ENCODE results near the gene DDX39A.
"Not testable (repeated sequence)": the region's sequence is repeated elsewhere in the genome, so short reads cannot be mapped to it uniquely, and the experiment has no call there.

The DDX39A gene

DNA sequence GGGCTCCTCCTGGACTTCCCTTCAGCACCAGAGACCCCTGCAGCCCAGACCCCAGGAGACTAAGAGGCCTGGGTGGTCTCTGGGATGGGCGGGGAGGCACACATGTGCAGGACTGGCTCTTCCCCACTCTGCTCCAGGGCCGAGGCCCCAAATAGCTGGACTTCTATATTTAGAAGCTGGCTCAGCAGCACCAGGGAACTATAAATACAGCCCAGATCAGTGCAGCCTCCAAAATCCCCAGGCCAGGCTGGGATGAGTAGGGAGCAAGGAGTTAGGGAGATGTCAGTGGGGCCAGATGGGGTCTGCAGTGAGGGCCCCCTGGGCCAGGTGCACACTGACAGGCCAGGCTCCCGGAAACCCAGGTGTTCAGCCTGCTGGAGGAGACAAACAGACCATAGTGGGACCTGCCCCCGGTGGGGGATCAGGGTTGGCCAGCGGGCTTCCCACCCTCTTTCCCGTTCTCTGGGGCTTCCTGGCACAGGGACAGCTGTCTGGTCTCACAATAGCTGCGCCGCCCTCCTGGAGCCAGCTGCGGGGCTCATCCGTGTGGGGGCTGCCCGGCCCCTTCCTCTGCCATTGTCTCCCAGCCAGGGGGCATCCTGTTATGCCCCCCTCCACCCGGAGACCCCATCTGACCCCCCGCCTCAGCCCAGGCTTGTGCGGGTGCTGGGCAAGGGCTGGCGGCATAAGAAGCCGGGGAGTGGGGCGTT, 43.4 kb downstream of the DDX39A start:
- DNase-seq (ENCODE audit: insufficient read length, low spot score): no peak
- no peak for FAIRE-seq
- no peak for TF ChIP-seq POLR2A (IDR thresholded peaks at IDR 0.05; ENCODE audit: low read depth, low read length)

DNA sequence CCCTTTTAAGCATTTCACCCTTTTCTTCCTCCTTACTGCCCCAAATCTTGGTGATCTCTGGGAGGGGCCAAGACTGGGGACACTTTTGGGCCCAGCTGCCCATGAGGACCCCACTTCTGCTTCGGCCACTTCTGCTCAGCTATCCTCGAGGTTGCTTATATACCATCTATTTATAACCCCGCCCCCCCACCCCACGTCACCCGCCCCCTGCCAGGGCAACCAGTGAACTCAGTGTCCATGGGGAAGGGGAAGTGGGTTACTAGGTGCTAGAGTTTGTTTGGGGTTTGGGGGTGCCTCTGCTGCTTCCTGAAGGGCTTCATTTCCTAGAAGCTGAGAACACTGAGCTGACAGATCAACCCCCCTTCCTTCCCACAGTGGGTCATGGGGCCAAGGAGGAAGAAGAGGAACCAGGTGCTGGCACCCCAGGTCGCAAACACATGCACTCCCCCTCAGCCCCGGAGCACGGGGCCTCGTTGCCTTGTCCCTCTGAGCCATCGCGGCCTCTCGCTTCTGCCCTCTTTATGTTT, 44.0 kb downstream of the DDX39A start:
- TF ChIP-seq POLR2A (IDR thresholded peaks at IDR 0.05; ENCODE audit: low read depth, low read length): no peak
- FAIRE-seq: no peak
- no peak for DNase-seq (ENCODE audit: insufficient read length, low spot score)

DNA sequence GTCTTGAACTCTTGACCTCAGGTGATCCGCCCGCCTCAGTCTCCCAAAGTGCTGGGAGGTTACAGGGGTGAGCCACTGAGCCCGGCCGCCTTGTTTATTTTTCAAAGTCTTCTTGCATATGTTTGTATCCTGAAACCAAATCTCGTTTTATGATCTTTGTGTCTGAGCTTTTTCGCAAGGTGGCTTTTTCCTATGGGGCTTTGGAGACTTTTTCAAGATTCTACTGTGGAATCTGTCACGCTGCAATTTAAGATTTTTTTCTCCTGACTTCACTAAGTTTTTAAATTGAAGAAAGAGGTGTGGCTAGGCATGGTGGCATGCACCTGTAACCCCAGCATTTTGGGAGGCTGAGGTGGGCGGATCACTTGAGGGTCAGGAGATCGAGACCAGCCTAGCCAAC, 44.8 kb downstream of the DDX39A start:
- not testable (repeated sequence) for DNase-seq (ENCODE audit: insufficient read length, low spot score); FAIRE-seq

DNA sequence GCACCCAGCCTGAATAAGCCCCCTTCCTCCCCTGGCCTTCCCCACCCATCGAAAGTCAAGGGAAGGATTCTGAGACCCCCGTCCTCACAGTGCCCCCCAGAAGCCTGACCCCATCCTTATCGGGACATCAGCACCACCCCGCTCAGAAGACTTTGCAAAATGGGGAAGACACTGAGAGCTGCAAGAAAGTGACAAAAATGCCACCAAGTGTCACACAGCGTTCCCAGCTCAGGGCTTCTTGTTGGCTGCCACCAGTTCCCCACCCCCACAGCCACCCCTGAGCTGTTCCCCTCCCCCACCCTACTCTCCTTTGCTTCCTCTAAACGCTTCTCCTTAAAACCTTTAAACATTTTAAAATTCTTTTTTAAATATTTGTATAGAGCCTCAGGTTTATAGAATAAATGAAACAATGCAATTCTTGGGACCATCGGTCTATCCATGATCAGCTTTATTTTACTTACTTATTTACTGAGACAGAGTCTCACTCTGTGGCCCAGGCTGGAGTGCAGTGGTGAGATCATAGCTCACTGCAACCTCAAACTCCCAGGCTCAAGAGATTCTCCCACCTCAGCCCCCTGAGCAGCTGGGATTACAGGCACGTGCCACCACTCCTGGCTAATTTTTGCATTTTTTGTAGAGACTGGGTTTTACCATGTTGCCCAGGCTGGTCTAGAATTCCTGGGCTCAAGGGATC, 46.6 kb downstream of the DDX39A start:
- FAIRE-seq; DNase-seq (ENCODE audit: insufficient read length, low spot score): not testable (repeated sequence)

DNA sequence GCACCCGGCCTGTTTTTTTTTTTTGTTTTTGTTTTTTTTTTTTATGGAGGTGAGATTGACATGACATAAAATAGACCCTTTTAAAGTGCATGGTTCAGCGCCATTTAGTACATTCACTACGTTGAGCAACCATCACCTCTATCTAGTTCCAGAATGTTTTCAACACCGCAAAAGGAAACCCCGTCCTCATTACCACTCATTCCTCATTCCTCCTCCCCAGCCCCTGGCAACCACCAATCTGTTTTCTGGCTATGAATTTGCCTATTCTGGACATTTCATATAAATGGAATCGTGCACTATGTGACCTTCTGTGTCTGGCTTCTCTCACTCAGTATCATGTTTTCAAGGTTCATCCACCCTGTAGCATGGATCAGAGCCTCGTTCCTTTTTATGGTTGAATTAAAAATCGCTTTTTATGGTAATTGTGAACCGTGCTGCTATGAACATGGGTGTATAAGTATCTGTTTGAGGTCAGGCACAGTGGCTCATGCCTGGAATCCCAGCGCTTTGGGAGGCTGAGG, 47.8 kb downstream of the DDX39A start:
- FAIRE-seq: no peak
- no peak for TF ChIP-seq POLR2A (IDR thresholded peaks at IDR 0.05; ENCODE audit: low read depth, low read length)
- DNase-seq (ENCODE audit: insufficient read length, low spot score): no peak

DNA sequence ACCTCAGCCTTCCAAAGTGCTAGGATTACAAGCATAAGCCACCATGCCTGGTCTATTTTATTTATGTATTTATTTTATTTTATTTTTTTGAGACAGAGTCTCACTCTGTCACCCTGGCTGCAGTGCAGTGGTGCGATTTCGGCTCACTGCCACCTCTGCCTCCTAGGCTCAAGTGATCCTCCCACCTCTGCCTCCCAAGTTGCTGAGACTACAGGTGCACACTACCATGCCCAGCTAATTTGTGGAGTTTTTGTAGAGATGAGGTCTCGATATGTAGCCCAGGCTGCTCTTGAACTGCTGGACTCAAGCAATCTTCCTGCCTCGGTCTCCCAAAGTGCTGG, 48.2 kb downstream of the DDX39A start:
- no peak for DNase-seq (ENCODE audit: insufficient read length, low spot score)
- FAIRE-seq: no peak
- TF ChIP-seq POLR2A (IDR thresholded peaks at IDR 0.05; ENCODE audit: low read depth, low read length): no peak

DNA sequence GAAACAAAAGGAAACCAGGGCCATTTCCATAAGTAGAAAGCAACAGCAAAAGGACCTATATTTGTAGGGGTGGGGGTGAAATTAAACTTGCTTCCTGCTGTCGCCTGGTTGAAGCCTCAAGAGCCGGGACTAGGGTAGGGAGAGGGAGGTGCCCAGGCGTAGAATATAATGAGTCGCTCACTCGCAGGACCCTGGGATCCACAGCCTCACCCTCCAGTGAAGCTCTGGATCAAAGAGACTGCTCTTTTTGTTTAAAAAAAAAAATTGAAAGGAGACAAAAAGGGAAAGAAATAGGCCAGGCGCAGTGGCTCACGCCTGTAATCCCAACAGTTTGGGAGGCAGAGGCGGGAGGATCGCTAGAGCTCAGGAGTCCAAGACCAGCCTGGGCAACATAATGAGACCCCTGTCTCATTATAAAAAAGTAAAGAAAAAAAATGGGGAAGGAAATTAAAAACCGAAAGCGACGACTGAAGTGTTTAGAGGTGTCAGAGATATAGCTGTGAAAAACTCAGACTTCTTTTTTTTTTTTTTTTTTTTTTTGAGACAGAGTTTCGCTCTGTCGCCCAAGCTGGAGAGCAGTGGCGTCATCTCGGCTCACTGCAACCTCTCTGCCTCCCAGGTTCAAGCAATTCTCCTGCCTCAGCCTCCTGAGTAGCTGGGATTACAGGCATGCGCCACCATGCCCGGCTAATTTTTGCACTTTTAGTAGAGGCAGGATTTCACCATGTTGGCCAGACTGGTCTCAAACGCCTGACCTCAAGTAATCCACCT, 48.8 kb downstream of the DDX39A start:
- DNase-seq (ENCODE audit: insufficient read length, low spot score): no peak
- FAIRE-seq: no peak

DNA sequence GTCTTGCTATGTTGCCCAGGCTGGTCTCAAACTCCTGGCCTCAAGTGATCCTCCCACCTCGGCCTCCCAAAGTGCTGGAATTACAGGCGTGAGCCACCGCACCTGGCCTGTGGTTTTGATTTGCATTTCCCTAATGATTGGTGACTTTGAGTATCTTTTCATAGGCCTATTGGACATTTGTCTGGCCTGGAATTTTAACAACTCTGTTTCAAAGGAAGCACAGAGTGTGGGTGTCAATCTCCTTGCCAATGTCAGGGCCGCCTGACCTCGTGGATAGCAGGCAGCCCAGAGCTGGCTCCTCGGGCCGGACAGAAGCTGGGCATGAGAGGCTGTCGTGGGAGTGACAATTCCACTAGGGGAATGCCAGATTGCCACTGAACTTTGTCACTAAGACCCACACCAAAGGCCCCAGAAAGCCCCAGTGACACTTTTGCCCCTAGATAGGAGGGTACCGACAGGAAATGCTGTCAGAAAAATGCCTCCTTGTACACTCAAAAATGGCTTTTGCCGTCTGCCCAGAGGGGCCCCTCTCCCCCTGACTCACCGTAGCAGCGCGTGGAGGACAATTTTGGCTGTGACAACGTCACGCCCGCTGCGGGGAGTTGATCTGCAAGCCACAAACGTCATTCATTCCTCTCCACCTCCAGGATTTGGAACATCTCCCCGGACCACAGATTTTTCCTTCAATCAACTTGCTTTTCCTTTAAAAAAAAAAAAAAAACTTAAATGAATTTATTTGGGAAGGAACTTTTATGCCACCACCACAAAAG, 49.6 kb downstream of the DDX39A start:
- FAIRE-seq (no peak), DNase-seq (ENCODE audit: insufficient read length, low spot score) (no peak)
- TF ChIP-seq POLR2A (IDR thresholded peaks at IDR 0.05; ENCODE audit: low read depth, low read length): no peak

More for the DNA sequence above, 48.8 kb downstream of the DDX39A start:
- no peak for TF ChIP-seq POLR2A (IDR thresholded peaks at IDR 0.05; ENCODE audit: low read depth, low read length)

DNA sequence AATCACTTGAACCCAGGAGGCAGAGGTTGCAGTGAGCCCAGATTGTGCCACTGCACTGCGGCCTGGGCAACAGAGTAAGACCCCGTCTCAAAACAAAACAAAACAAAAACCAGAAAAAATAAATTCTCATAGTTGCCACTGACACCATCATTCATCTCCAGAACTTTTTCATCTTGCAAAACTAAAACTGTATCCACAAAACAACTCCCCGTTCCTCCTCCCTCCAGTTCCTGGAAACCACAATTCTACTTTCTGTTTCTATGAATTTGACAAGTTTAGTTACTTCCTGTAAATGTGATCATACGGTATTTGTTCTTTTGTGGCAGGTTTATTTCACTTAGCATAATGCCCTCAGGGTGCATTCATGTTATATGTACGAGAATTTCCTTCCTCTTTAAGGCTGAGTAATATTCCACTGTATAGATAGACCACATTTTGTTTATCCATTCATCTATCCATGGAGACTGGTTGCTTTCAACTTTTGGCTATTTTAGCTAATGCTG, 51.1 kb downstream of the DDX39A start:
- DNase-seq (ENCODE audit: insufficient read length, low spot score) (no peak), FAIRE-seq (no peak)
- TF ChIP-seq POLR2A (IDR thresholded peaks at IDR 0.05; ENCODE audit: low read depth, low read length): no peak

DNA sequence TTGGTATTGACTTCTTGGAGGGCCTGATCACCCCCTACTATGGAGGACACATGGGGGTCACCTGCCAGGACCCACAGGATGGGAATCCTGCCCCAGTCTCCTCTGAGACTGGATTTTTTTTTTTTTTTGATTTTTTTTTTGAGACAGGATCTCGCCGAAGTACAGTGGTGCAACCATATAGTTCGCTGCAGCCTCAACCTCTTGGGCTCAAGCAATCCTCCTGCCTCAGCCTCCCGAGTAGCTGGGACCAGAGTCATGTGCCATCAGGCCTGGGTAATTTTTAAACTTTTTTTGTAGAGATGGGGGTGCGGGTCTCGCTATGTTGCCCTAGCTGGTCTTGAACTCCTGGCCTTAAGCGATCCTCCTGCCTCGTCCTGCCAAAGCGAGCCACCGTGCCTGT, 52.1 kb downstream of the DDX39A start:
- FAIRE-seq (no peak), DNase-seq (ENCODE audit: insufficient read length, low spot score) (no peak)
- TF ChIP-seq POLR2A (IDR thresholded peaks at IDR 0.05; ENCODE audit: low read depth, low read length): no peak

DNA sequence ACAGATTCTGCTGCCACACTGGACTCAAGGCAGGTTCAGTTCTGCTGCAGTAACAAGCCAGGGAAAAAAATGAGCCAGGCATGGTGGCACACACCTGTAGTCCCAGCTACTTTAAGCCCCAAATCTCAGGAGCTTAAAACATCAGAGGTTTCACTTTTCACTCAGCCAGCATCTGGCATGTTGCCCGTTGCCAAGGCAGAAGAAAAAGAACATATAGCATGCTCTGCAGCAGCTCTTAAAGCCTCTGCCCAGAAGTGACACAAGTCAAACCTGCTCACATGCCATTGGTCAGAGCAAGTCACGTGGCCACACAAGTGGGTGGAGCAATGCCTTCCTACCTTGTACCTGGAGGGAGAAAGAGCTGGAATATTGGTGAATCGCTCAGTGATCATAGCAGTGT, 52.6 kb downstream of the DDX39A start:
- FAIRE-seq (no peak), DNase-seq (ENCODE audit: insufficient read length, low spot score) (no peak)
- no peak for TF ChIP-seq POLR2A (IDR thresholded peaks at IDR 0.05; ENCODE audit: low read depth, low read length)

DNA sequence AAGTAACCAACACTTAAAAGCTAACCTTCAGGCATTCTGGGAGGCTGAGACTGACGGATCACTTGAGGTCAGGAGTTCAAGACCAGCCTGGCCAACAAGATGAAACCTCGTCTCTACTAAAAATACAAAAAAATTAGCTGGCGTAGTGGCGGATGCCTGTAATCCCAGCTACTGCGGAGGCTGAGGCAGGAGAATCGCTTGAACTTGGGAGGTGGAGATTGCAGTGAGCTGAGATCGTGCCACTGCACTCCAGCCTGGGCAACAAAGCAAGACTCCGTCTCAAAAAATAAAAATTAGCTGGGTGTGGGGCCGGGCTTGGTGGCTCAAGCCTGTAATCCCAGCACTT, 55.1 kb downstream of the DDX39A start:
- DNase-seq (ENCODE audit: insufficient read length, low spot score); FAIRE-seq: not testable (repeated sequence)

DNA sequence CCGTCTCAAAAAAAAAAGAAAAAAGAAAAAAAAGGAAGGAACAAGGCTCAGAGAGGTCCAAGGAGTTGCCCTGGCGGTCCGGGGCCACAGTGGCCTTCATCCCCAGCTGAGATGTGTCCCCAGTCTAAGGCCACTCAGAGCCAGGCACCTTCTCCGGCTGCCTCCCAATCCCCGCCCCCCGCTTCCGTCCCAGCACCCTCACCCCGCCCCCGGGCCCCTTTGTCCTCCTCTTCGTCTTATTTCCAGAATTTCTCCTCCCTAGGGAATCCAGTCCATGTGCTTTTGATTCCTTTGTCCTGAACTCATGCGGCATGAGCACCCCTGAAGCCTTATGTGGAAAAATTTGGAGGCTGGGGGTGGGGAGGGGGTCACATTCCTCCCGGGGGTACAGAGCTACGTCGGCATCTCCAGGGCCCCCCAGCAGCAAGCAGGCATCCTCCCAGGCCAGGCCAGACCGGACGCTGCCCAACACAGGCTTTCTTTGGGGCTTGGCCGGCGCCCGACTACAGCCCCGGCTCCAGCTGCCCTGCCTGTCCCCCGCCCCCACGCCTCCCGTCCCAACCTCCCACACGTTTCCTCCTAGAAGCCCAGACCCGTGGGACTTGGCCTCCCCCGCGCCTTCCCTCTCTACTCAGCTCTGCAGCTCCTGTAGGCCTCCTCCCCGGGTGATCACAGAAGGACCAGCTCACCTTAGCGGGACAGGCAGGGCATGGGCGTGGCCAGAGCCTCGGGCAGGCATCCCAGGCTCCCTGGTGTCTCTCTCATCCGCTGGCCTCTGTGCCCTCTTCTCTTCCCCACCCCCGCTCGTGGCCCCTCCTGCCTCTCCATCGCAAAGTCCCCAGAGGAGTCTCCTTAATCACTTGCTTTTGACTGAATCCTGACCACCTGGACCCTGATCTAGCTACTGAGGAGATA, 55.7 kb downstream of the DDX39A start:
- FAIRE-seq (no peak), DNase-seq (ENCODE audit: insufficient read length, low spot score) (no peak)
- no peak for TF ChIP-seq POLR2A (IDR thresholded peaks at IDR 0.05; ENCODE audit: low read depth, low read length)

Data from H54 (cell line).